IPS-NIHi7 (cell line): ENCODE measurements around the gene SLC22A4.
A peak's percentile ranks its signal among the peaks of the same experiment; 100 is the strongest.

Experiments used
- DNase-seq: peaks from one replicate; pipeline ENCODE4 v3.0.0; 2012; ENCODE audit warnings: mixed read lengths; ENCODE audit errors: extremely low spot score

The SLC22A4 gene

DNA sequence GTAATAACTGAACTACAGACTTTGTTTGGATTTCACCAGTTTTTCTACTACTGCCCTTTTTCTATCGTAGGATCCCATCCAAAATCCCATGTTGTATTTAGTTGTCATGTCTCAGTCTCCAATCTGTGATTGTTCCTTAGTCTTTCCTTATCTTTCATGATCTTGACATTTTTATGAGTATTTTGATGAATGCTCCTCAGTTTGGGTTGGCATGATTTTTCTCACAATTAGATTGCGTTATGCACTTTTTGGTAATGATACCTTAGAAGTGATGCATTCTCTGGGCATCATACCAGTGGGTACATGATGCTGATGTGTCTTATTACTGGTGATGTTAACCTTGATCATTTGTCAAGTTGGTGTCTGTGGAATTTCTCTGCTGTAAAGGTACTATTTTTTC is 5.7 kb downstream of the SLC22A4 start:
- DNase-seq: no peak

- no peak for DNase-seq
Observed at GRCh38 chr5:132300577-132301343, 6.6 kb downstream of the SLC22A4 start.

DNA sequence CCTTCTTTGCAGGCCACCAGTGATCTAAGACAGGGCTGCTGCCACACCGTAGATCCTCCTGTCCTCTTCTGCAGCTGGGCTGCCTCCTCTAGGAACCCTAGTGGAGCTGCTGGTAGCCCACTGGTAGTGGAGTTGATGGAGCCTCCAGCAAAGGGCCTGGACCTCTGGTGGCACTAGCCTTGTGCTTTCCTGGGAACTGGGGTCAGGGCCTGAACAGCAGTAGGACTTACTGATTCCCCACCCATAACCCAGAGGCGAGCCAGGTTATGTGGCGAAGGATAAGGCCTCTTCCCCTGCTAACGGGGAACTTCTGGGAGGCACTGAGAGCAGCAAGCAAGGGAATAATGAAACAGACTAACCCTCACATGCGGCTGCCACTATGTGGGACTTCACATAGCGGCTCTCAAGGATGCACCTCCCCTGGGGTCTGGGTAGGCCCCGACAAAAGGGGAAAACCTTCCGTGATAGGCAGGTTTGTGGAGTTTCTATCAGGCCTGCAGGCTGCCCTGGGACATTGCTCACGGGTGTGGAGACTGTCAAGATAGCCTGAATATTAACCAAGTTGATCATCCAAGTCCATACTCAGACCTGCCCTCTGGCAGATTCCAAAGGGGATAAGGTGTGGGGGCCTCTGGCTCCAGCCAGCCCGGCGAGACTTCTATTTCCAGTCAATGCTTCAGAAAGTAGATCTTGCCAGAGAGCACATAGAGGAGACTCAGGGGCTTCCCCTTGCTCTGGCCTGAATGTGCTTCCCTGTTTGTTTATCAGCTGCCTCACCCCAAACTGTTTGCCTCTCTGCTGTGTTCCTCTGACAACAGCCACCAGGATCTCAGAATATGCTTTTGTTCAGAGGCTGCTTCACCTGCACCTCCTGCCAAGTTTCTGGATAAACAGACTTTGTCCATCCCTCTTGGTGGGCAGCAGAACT is 7.4 kb downstream of the SLC22A4 start:
- no peak for DNase-seq

DNA sequence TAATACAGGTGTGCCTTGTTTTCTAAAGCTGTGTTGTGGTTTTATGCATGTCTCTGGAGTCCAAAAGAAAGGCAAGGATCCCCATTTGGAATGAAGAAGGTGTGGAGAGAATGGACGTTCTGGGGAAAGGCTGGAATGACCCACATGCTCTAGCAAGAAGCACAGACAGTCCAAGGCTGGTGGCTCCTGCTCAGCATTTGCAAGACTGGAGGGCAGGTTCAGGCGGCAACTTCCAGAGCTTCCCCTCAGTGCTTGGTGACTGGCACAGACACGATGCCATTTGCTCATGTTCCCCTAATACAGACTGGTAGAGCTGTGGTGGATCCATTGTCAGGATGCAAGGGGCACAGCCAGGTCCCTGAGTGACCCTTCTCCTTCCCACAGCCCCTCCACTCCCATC is 8.2 kb downstream of the SLC22A4 start:
- no peak for DNase-seq

GRCh38 chr5:132303589-132303988 is 9.4 kb downstream of the SLC22A4 start:
- no peak for DNase-seq

DNA sequence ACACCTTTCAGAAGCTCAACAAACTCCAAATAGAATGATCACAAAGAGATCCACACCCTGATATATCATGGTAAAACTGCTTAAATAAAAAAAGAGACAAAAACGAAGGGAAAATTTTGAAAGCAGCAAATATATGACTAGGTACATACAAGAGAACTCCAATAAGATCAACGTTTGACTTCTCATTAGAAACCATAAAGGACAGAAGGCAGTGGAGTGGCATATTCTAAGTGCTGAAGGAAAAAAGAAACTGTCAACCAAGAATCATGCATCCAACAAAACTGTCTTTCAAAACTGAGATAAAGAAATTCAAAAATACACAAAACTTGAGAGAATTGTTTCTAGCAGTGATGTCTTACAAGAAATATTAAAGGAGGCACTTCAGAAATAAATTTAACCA is 11.2 kb downstream of the SLC22A4 start:
- no peak for DNase-seq

DNA sequence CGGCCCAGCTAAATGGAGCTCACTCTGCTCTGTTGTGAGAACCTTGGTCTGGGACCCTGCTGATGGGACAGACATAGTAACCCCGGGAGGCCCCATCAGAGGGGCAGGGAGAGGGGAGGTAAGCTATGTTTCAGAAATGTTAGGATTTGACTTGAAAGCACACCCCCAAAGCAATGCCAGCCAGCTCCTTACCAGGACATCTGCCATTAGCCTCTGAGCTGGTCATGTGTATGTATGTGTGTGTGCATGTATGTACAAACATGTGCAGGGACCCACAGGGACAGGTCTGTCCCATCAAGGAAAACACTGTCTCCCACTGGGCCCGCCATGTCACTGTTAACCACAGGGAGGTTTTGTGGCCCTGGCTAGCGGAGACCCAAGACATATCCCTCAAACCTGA is 14.5 kb downstream of the SLC22A4 start:
- no peak for DNase-seq

DNA sequence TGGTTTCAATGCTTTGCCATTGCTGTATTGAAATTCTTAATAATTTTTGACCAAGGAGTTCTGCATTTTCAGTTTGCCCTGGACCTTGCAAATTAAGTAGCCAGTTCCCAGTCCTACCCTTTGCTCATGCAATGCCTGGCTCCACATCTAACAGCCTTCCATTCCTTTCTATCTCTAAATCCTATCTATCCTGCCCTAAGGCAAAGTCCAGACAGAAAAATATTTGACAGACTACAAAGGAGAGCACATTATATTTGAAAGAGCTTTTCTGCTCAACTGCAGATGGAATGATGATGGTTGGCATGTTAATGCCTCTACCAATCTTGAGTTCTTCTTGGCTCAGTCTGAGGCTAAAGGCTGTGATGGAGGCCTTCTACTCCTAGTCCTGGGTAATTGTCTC is 15.5 kb downstream of the SLC22A4 start:
- DNase-seq: no peak

DNA sequence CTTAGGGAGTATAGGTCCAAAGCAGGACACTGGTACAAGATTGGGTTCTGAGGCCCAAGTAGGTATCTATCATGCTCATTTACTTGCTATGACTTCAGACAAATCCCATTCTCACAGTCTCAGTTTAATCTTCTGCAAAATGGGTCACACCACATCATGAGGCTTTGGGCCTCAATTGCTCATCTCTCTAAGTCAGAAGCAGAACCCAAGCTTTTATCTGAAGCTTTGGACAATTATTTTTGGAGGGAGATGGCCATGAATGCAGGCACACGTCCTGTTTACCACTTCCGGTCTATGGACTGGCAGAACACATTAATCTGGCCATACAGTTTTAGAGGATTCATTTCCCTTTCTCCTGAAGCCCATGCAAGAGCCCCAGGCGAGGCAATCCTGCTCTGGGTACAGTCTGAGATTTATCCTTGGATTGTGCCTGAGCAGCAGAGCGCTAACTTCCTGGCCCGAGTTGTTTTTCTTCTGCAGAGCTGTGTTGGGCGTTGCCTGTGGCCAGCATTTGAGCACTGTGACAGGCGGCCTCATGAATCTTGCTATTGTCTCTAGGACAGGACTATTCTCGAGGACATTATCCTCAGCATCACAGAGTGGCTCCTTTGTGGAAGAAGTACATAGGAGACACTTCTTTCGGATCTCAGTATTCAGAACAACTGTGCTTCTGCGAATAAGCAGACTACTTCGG is 16.1 kb downstream of the SLC22A4 start:
- DNase-seq: no peak

DNA sequence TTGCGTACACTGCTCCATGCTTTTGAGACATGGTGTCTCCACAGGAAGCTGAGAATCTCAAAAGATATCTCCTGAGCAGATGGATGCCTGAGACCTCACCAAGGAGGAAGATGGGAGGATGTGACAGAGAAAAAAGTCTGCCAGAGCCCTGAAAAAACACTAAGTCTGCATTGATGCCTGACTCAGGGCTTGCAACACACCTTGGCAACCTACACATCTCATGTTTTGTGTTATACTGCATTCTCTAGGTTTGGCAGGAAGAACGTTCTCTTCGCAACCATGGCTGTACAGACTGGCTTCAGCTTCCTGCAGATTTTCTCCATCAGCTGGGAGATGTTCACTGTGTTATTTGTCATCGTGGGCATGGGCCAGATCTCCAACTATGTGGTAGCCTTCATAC is 19.2 kb downstream of the SLC22A4 start:
- DNase-seq: no peak

- no peak for DNase-seq
Observed at GRCh38 chr5:132313961-132314432, 19.8 kb downstream of the SLC22A4 start.

GRCh38 chr5:132315529-132316067 is 21.4 kb downstream of the SLC22A4 start:
- peak; percentile 36 for DNase-seq

GRCh38 chr5:132319975-132320374 is 25.8 kb downstream of the SLC22A4 start:
- DNase-seq: no peak

GRCh38 chr5:132321109-132321721 is 27.0 kb downstream of the SLC22A4 start:
- DNase-seq: peak; percentile 24

- DNase-seq: peak; percentile 66
Observed at GRCh38 chr5:132322266-132322665, 28.1 kb downstream of the SLC22A4 start.

DNA sequence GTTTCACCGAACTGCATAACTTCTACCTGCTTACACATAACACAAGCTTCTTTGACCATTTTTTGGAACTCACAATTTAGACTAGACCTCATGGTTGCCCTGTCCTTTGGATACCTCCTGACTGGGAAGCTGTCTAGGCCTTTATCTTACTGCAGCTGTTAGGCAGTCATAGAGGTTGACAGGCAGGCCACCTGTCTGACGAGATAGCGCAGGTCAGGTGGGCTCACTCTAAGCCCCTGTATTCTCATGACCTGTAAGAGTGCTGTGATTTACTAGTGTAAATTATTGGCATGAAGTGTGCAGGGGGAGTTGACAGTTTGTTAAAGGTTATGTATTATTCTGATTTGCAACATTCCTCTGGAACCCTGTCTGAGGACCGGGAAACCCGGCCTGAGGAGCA is 29.0 kb downstream of the SLC22A4 start:
- DNase-seq: no peak

DNA sequence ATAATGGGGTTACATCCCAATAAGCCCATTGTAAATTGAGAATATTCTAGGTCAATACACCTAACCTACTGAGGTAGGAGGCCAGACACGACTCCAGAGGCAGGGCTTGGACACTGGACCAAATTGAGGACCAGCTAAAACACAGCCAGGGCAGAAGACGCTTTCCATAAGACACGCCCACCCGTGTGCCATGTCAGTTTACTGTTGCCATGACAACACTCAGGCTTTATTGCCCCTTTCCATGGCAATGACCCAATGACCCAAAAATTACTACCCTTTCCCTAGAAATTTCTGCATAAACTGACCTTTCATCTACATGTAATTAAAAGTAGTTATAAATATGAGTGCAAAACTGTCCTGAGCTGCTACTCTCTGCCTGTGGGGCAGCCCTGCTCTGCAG is 31.5 kb downstream of the SLC22A4 start:
- no peak for DNase-seq

DNA sequence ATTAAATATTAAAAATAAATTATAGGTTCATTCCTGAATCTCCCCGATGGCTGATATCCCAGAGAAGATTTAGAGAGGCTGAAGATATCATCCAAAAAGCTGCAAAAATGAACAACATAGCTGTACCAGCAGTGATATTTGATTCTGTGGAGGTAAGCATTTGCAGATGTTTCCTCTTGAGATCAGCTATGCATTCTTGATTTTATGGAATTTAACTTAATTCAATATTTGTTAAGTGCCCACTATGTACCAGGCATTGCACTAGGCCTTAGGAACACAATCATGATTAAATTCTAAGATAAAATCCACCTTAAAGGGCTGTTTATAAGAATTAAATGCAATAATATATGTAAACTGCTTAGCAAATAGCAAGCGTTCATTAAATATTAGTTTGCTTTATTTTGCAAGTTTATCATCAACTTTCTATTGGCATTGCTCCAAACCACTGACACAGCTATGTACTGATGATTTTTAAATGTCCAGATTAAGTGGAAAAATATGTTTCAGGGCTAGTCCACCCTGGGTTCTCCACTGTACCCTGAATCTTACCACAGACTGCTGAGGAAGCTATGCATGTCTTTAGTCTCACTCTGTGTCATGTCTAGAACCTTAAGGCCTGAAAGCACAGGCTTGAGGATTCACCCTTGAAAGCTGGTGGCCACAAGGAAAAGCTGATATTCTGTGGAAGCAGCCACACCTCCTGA is 33.2 kb downstream of the SLC22A4 start:
- DNase-seq: no peak

DNA sequence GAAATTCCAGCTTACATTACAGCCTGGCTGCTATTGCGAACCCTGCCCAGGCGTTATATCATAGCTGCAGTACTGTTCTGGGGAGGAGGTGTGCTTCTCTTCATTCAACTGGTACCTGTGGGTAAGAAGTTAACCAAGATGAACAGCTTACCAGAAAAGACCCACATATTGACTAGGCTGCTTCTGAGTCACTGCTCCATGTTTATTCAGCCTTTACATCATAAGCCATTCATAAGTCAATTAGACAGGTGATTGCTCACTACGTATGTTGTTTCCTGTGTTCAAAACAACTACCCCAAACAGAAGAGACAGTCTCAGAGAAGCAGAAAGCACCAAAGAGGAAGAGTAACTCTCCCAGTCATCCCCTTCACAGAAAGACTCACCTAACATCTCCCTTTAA is 40.6 kb downstream of the SLC22A4 start:
- no peak for DNase-seq

DNA sequence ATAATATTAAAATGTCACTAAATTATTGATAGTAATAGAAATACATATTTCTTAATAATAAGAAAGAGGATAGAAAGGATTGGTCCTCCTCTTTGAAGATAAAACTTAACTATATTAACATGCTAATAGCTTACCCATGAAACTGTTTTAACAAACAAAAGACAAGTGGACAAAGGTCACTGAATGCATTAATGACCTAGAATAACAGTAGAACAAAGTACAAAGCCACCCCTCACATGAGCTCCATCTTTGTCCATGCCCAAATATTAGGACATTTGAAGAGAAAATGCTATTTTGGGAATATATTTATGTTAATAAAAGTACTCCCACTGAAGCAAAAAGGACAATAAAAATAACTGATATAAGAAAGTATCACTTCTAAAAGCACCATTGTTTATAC is 41.2 kb downstream of the SLC22A4 start:
- no peak for DNase-seq

DNA sequence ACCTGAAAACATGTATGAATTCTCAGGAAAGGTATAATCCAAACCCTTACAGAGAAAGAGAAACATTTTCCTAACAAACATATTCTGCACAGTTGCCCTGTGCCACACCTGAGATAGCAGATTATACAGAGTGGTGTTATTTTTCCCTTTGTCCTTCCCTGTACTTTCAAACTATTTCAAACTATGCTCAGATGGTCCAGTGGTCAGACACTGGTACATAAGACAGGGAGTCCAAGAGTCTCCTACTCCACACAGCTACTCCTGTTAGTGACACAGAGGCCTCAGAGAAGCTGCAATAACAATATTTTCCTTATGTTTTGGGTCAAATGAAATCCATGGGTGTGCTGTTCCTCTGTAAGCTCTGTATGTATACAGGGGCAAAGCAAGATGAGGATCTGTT is 45.3 kb downstream of the SLC22A4 start:
- no peak for DNase-seq
